Measurements from ENCODE around the gene GOLGA2.

The GOLGA2 gene, protein sequence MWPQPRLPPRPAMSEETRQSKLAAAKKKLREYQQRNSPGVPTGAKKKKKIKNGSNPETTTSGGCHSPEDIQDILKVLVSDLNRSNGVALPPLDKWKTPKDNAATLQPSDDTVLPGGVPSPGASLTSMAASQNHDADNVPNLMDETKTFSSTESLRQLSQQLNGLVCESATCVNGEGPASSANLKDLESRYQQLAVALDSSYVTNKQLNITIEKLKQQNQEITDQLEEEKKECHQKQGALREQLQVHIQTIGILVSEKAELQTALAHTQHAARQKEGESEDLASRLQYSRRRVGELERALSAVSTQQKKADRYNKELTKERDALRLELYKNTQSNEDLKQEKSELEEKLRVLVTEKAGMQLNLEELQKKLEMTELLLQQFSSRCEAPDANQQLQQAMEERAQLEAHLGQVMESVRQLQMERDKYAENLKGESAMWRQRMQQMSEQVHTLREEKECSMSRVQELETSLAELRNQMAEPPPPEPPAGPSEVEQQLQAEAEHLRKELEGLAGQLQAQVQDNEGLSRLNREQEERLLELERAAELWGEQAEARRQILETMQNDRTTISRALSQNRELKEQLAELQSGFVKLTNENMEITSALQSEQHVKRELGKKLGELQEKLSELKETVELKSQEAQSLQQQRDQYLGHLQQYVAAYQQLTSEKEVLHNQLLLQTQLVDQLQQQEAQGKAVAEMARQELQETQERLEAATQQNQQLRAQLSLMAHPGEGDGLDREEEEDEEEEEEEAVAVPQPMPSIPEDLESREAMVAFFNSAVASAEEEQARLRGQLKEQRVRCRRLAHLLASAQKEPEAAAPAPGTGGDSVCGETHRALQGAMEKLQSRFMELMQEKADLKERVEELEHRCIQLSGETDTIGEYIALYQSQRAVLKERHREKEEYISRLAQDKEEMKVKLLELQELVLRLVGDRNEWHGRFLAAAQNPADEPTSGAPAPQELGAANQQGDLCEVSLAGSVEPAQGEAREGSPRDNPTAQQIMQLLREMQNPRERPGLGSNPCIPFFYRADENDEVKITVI

DNA sequence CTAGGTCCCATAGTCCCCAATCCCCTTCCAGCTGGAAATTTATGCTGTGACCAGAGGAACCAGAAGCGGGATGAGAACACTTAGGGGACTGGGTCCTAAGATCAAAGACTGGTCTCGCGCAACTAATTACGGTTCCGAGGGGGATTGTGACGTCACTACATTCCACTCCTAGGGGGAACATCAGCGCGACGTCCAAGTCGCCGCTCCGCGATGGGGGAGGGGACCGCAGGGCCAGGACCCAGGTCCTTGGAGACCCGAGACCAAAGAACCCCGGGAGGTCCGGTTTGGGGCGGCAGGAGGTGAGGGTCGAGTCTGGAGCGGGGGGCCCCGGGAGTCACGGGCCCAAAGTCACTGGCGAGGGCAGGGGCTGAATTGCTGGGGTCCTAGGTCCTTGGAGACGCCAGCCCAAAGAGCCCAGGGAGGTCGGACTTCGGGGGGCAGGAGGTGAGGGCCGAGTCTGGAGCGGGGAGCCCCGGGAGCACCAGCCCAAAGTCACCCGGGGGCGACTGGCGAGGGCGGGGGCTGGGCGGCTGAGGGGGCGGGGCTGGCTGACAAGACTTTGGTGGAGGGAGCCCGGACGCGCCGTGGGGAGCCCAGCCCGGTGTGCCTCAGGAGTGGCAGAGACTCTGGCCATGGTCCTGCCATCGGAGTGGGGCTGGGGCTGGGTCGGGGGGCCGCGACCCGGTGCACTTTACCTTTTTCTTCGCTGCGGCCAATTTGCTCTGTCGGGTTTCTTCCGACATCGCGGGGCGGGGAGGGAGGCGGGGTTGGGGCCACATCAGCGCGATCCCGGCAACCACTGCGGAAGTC lies at the start of gene GOLGA2:
GOLGA2 (minus strand) TSS at position 810 of the 810 bp plus-strand sequence; CDS start at position 779, 31 bp downstream.
- DNase-seq = no peak

DNA sequence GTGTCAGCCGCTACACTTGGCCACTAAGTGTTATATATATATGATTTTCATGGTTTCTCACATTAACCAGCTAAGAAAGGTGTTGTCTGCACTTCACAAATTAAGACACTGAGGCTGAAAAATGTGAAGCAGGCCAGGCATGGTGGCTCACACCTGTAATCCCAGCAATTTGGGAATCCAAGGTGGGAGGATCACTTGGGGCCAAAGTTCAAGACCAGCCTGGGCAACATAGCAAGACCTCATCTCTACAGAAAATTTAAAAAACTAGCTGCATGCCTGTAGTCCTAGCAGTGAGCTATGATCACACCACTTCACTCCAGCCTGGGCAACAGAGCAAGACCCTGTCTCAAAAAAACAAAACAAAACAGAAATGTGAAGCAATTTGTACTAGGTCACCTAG lies 48.6 kb upstream of the GOLGA2 start:
- no peak for DNase-seq

DNA sequence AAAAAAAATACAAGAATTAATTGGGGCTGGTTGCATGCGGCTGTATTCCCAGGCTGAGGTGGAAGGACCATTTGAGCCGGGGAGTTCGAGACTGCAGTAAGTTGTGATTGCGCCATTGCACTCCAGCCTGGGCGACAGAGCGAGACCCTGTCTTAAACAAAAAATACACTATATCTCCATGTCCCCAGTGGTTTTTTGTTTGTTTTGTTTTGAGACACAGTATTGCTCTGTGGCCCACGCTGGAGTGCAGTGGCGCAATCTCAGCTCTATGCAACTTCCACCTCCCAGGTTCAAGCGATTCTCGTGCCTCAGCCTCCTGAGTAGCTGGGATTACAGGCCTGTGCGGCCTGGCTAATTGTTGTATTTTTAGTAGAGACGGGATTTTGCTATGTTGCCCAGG lies 48.0 kb upstream of the GOLGA2 start:
- DNase-seq = no peak

DNA sequence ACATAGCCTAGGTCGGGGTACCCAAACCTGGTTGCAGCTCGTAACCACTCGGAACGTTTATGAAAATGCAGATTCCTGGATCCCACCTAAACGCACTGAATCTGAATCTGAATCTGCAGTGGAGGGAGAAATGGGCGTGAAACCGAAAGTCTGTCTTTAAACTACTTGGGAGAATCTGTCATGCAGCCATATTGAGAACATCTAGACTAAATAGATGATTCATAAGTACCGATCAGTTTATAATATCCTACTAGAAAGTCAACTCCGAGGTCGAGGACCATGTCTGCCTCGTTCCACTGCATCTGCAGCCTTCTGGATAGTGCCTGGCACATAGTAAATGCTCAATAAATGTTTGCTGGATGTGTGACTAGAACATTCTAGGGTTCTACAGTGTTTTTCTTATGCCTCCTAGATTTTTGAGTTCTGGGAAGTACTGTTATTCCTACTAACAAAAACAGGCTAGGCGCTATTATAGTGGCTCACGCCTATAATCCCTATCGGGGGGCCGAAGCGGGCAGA lies 47.5 kb upstream of the GOLGA2 start:
- no peak for DNase-seq

DNA sequence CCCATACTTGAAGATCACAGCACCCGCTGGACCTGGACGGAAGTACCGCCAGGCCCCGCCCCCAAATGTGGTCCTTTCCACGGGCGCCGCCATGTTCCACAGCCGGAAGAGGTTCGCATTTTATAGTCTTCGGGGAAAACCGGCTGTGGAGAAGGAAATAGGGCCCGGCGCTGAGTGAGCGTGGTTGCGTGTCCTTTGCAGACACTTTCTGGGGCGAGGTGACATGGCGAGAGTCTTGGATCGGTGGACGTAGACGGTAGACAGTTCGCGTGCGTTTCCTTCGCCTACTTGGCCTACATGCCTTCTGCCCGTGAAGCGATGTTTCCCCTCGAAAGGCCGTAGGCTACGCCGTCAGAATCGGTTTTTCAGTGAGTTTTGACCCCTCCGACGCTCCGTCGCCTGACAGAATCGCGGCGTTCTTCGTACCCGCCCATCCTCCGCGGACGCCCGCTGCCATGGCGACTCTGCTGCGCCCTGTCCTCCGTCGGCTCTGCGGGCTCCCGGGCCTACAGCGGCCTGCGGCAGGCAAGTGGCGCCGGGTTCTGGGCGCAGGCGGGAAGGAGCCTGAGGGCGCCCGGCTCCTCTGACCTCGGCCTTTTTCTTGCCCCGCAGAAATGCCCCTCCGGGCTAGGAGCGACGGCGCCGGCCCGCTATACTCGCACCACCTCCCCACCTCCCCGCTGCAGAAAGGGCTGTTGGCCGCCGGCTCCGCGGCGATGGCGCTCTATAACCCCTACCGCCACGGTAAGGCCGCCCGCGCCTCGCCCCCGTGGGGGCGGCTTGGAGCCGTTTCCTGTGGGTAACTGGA lies 46.8 kb upstream of the GOLGA2 start, which contains the start of the genes COQ4 and TRUB2:
COQ4 (plus strand) TSS at position 436 of the 808 bp plus-strand sequence; CDS start at position 456, 20 bp downstream.
TRUB2 (minus strand) TSS at position 44 of the 808 bp plus-strand sequence; CDS start at position 5, 39 bp downstream.
- peak; percentile 83 for DNase-seq

DNA sequence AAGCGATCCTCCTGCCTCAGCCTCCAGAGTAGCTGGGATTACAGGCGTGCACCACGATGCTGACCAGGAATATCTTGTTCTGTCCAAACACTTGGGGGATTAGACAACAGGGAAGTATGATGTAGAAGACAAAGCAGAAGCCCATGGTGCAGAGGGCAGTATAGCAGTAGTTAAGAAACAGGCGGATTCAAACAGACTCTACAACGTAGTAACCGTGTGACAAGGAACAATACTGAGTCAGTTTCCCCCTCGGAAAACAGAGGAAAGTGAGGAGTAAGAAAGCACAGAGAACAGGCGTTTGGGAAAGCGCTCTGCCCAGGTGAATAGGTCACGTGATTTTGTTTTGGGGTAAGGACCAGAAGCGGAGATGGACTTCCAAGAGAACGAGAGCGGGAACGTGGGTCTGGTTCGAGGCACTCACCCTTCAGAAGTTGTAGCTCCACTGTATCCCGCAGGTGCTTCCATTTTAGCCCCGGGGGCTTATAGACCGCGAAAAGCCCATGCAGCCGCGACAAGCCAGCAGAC lies 46.1 kb upstream of the GOLGA2 start:
- no peak for DNase-seq

DNA sequence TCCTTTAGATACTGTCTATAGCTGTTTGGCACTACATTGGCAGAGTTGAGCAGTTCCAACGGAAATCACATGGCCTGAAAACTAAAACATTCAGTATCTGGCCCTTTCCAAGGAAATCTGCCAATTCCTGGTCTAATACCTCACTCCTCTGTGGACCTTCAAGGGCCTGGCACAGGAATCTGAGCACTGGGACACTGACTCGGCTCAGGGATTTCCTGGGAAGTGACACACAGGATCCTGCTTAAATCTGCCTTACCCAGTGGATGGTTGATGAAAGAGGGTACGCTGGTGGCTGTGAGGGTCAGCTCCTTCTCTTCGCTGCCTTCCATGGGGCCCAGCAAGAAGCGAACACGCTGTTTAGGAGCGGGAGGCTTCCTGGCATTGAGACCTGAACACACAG lies 45.5 kb upstream of the GOLGA2 start:
- no peak for DNase-seq

DNA sequence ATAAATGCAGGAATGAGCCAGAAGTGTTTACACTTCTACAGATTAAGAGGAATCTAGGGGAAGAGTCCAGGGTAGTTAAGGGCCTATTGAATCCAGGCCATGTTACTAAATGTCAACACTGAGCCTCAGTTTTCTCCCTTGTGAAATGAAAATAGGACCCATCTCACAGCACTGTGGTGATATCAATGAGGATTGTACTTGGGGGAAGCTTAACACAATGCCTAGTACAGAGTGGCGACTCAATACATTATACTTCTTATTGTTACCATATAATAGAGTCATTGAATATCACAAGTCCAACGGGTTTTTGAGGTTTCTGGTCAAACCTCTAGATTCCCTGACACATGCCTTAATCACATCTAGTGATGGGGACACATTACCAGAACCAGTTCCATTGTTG lies 41.8 kb upstream of the GOLGA2 start:
- no peak for DNase-seq

DNA sequence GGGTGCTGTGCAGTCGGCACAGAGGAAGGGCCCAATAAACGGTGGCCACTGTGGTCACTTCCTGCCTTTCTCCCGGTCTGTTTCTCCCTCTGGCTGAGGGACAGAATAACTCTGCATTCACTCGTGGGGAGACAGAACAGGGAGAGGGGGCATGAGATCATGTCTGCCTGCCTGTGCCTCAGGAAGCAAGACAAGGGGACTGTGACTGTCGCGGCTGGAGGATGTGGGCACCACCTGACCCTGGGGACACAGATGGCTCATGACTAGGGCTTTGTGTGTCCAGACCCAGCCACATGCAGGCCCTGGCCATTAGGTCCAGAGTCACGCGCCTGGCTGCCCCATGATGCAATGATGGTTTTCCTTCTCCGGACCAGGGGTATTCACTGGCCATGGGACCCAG lies 40.6 kb upstream of the GOLGA2 start:
- no peak for DNase-seq

DNA sequence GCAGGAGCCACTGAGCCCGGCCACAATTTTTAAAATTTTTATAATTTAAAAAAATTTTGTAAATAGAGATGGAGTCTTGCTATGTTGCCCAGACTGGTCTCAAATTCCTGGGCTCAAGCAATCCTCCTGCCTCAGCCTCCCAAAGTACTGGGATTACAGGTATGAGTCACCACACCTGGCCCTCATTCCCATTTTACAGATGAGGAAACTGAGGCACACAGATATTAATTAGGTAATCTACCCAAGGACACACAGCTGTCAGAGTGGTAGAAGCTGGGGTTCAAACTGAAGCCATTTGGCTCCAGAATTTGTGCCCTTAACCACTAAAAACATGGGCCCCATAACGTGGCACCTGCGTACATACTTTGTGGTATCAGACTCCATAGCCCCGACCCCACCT lies 38.9 kb upstream of the GOLGA2 start:
- no peak for DNase-seq

DNA sequence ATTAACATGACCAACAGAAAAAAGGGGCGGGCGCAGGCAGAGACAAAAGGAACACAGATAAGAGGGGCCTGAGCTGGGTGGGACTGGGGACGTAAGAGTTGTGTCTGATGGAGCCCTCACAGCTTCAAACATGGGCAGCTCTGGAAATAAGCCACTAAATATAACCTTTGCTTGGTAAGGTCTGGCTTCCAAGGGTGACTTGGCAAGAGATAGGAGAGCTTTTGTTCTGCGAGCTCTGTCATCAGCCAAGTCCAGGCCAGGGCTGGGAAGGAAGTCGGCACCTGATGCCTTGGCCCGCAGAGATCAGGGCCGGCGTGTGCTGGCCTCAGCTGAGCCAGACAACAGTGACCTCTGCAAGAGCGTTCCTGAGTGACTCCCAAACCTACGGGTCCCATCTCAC lies 34.7 kb upstream of the GOLGA2 start:
- no peak for DNase-seq

DNA sequence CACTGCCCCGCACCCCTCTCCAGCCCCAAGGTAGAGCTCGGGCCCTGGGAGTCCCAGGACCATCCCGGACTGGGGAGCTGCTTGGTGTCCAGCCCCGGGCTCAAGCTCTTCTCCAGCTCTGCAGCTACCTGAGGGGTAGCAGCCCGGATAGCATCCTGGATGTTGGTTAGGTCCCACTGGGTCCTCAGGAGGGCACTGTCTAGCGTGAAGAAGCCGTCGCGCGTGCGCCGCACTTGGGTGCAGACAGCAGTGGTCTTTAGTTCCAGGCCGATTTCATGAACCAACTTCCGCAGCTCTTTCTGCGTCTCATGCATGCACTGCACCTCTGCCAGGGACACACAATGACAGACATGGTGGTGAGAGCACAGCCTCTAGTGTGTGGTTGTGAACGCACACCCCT lies 33.7 kb upstream of the GOLGA2 start:
- no peak for DNase-seq

DNA sequence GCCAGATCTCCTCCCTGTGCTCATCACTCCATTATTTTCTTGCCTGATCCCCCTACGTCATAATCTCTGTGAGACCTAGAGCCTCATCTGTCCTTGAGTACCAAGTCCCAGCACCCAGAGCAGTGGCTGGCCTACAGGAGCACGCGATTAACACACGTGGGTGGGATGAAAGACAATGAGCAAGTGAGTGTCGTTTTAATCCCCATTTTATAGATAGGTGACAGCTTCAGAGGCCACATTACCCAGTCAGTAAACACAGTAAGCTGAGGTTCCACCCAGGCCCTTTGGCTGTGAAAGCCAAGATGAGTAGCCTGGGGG lies 29.1 kb upstream of the GOLGA2 start:
- DNase-seq = no peak

DNA sequence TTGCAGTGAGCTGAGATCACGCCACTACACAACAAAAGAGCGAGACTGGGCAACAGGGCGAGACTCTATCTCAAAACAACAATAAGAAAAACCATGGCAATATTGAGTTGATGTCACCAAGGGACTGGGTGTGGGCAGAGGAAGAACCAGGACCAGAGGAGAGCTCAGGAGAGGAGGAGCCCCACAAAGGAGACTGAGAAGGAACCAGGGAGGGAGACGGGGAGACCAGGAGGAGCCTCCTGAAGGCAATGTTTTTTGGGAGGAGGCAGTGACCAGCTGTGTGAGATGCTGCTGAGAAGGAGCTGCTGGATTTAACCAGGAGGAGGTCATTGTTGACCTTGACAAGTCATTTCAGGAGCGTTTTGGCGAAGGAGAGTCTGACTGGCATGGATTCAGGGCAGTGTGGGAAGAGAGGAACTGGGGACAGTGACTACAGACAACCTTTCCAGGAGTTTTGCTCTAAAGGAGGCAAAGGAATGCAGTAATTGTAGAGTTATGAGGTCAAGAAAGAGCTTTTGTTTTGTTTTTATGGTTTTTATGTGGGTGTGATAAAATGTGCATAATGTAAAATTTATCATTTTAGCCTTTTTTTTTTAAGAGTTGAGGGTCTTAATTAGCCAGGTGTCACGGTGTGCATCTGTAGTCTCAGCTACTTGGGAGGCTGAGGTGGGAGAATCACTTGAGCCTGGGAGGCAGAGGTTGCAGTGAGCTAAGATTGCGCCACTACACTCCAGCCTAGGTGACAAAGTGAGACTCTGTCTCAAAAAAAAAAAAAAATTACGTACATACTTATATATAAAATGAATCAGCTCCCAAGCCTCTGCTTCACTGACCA lies 28.5 kb upstream of the GOLGA2 start:
- no peak for DNase-seq

DNA sequence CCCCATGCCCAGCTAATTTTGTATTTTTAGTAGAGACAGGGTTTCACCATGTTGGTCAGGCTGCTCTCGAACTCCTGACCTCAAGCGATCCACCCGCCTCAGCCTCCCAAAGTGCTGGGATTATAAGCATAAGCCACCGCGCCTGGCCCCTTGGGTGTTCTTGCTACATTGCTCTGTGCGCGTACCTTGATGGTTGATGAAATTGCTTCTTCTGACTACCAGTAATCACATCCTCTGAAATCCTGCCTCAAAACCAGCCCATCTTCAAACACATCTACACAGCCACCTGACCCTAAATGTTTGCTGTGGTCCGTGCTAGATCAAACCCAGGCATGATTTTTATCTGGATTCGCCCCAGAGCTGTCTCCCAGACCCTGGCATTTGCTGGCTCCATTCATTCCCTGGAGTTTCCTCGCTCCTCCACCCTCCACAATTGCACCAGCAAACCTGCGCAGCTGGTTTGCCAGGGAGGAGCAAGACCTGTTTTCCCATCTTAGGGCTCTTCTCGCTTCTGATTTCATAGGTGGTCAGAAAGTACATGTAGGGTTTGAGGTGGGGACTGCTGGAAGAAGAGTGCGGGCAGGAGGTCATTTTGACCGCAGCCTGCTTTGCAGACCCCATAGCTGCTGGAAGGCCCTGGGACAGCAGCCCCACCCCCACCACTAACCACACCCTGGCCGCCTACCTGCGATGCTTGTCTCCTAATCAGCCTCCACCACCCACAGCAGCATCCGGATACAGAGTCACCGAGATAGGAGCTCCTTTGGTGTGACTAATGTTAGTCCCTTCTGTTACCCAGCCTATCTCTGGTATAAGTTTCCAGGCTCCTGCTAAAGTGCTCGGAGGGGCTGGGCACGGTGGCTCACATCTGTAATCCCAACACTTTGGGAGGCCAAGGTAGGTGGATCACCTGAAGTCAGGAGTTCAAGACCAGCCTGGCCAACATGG lies 23.0 kb upstream of the GOLGA2 start:
- DNase-seq = no peak

DNA sequence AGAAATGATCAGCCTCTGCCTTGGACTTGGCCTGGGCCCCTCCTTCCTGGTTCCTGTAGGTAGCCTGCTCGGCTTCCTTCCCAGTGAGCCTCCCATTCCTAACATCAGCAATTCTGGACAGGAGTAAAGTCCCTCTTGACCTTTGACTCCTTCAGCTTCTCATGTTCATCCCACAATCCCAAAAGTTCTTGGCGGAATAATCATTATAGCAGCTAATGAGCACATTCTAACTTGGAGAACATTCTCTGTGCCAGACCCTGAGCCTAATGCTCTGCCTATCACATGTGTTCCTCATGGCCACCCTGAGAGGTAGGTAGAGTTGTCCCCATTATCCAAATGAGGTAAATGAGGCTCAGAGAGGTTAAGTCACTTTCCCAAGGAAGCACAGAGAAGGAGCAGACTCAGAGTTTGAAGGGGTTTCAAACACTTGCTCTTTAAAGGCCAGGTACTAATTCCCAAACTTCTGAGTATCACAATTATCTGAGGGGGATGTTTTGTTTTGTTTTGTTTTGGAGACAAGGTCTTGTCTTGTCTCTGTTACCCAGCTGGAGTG lies 21.5 kb upstream of the GOLGA2 start:
- no peak for DNase-seq

DNA sequence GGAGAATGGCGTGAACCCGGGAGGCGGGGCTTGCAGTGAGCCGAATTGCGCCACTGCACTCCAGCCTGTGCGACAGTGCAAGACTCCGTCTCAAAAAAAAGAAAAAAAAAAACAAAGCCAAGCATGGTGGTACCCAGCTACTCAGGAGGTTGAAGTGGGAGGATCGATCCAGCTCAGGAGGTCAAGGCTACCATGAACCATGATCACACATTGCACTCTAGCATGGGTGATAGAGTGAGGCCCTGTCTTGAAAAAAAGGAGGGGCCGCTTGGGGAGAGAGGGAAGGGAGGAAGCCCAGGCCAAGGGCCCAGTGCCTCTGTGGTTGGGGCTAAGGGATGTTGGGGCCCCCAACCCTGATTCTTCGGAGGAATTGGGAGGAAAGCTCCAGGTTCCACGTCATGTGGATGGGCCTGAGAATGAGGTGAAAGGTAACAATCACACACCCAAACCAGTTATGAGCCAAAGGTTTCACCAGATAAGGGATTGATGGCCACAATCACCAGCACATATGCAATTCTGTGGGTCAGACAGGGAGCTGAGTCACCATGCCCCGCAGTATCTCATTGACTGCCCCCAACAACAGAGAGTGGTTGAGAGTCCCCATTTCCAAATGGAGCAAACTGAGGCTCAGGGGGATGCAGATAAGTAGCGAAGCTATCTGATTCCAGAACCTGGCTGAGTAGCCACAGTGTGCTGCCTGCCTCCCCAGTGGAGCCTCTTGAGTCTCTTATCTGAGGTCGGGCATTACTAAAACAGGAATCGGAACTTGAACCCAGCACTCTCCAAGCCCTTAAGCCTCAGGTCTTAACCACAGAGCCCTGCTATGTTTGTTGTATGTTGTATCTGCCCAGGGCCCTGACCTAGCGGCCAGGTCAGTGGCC lies 20.8 kb upstream of the GOLGA2 start:
- DNase-seq = no peak

DNA sequence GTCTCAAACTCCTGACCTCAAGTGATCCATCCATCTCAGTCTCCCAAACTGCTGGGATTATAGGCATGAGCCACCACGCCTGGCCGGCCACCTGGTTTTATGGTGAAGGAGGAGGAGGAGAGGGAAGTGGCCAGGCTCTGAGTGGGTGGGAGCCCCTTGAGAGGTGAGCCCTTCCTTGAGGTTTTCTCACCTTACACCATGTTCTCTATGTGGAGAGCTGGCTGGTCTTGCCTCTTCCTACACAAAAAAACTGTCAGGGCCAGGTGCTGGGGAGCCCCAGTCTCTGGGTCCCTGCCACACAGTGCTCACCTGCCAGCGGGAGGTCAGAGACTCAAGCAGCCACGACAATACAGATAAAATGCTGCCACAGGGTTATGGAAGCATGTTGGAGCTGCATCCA lies 18.3 kb upstream of the GOLGA2 start:
- no peak for DNase-seq

Measured in SHP77 treated with DMSO at 0.1 percent for 48 hours (cell line).